ENCODE measurements around the gene CRLF3.

Gene CRLF3

GRCh38 chr17:30848021-30848420 lies 23.5 kb upstream of the CRLF3 start:
- Histone ChIP-seq H3K27ac (no peak overlapping the region), H3K9me3 (no peaks in the 10 kb centered on the region), H3K27me3 (no peaks in the 10 kb centered on the region), H3K36me3 (no peaks in the 10 kb centered on the region), H3K4me3 (ENCODE audit: low read depth in 1 of 2, low read length in 1 of 2) (no peak overlapping the region), H3K4me1 (ENCODE audit: control insufficient read depth in 1 of 2, insufficient read depth in 1 of 2, low read depth in 1 of 2, low read length in 1 of 2) (no peaks in the 10 kb centered on the region)
- TF ChIP-seq, protein P1, sequence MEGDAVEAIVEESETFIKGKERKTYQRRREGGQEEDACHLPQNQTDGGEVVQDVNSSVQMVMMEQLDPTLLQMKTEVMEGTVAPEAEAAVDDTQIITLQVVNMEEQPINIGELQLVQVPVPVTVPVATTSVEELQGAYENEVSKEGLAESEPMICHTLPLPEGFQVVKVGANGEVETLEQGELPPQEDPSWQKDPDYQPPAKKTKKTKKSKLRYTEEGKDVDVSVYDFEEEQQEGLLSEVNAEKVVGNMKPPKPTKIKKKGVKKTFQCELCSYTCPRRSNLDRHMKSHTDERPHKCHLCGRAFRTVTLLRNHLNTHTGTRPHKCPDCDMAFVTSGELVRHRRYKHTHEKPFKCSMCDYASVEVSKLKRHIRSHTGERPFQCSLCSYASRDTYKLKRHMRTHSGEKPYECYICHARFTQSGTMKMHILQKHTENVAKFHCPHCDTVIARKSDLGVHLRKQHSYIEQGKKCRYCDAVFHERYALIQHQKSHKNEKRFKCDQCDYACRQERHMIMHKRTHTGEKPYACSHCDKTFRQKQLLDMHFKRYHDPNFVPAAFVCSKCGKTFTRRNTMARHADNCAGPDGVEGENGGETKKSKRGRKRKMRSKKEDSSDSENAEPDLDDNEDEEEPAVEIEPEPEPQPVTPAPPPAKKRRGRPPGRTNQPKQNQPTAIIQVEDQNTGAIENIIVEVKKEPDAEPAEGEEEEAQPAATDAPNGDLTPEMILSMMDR (IDR thresholded peaks at IDR 0.05) = no peak

GRCh38 chr17:30840771-30841170 lies 16.3 kb upstream of the CRLF3 start:
- peak overlapping the region; percentile 57 to 61 for H3K4me3 ChIP-seq (ENCODE audit: low read depth in 1 of 2, low read length in 1 of 2)
- no peaks in the 10 kb centered on the region for H3K9me3 ChIP-seq
- peaks cover 10 to 11% of the 10 kb centered on the region in 2 experiments for H3K4me1 ChIP-seq (ENCODE audit: control insufficient read depth in 1 of 2, insufficient read depth in 1 of 2, low read depth in 1 of 2, low read length in 1 of 2)
- peak overlapping the region; percentile 87 for H3K27ac ChIP-seq
- no peaks in the 10 kb centered on the region for H3K36me3 ChIP-seq
- TF ChIP-seq, protein P1 (IDR thresholded peaks at IDR 0.05) = no peak
- H3K27me3 ChIP-seq = no peaks in the 10 kb centered on the region

DNA sequence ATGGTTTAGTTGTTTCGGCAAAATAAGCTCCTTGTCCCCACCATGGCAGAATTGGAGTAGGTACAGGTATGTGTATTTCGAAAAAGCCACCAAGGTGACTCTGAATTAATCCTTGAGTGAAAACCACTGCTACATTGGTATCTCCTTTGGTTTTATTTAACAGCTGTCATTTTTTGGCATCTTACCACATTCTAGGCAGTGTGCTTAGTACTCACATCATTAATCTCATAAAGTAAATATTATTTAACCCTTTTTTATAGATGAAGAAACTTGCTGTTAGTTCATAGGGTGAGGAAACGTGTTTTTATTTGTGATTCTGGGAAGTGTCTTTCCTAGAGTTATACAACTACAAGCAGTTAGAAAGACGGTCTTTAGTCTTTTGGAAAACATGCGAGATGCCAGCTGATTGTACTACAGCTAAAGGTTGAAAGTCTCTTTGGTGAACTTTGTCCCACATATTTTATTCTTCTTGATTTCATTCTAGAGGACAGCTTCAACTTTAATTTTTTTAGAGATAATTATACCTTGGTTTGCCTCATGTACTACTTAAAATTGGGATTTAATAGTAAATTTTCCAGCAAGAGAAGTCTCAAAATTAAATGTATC lies 13.8 kb upstream of the CRLF3 start:
- Histone ChIP-seq H3K36me3 (no peaks in the 10 kb centered on the region), H3K27ac (no peak overlapping the region), H3K4me1 (ENCODE audit: control insufficient read depth in 1 of 2, insufficient read depth in 1 of 2, low read depth in 1 of 2, low read length in 1 of 2) (peaks cover 10 to 11% of the 10 kb centered on the region in 2 experiments), H3K27me3 (no peaks in the 10 kb centered on the region), H3K9me3 (no peaks in the 10 kb centered on the region), H3K4me3 (ENCODE audit: low read depth in 1 of 2, low read length in 1 of 2) (no peak overlapping the region)
- TF ChIP-seq, protein P1 (IDR thresholded peaks at IDR 0.05) = no peak

GRCh38 chr17:30832438-30833124 lies 8.1 kb upstream of the CRLF3 start:
- Histone ChIP-seq H3K4me3 (ENCODE audit: low read depth in 1 of 2, low read length in 1 of 2) (peak overlapping the region; percentile 84 to 90), H3K36me3 (no peaks in the 10 kb centered on the region), H3K27me3 (no peaks in the 10 kb centered on the region), H3K27ac (peak overlapping the region; percentile 62), H3K9me3 (no peaks in the 10 kb centered on the region), H3K4me1 (ENCODE audit: control insufficient read depth in 1 of 2, insufficient read depth in 1 of 2, low read depth in 1 of 2, low read length in 1 of 2) (peaks cover 19% of the 10 kb centered on the region in 2 experiments)
- TF ChIP-seq, protein P1 (IDR thresholded peaks at IDR 0.05) = no peak

DNA sequence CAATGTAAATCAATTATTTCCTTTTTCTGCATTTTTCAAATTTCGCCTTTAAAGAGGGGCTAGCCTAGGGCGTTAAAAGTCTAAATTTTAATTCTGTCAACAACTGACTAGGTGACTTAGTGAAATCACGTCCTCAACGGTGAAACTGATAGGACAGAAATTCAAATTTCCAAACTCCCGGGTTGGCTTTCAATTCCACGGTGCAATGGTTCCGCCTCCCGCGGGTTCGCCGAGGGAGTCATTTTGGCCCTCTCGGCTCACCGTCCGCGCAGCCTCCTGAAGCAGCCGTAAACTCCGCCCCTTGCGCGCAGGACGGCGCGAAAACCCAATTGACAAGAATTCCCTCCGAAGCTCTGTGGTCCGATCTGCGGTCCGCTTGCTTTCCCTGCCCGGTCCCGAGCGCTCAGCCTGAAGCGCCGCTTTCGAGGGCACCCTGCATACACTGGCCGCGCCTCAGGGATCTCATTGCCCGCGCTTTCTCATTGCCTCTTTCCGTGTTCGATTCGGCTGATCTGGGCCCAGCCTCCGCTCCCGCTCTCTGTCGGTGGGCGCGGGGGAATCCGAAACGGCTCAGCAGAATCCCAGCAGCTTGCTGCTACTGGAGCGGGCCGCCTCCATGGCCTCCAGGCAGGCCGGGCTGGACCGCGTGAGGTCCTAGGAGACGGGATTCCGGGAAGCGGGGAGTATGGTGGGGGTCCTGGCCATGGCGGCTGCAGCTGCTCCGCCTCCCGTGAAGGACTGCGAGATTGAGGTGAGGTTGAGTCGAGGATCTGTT lies 7.4 kb upstream of the CRLF3 start, which contains the start of gene ATAD5:
ATAD5 (plus strand) TSS at position 304 of the 775 bp plus-strand sequence; CDS start at position 686, 382 bp downstream.
- H3K27ac ChIP-seq = peak within 1 kb of the TSS; percentile 62
- no peaks in the 10 kb centered on the region for H3K27me3 ChIP-seq
- H3K4me3 ChIP-seq (ENCODE audit: low read depth in 1 of 2, low read length in 1 of 2) = peak within 1 kb of the TSS; percentile 84 to 90
- H3K36me3 ChIP-seq = no peaks in the 10 kb centered on the region
- peaks cover 19% of the 10 kb centered on the region in 2 experiments for H3K4me1 ChIP-seq (ENCODE audit: control insufficient read depth in 1 of 2, insufficient read depth in 1 of 2, low read depth in 1 of 2, low read length in 1 of 2)
- no peaks in the 10 kb centered on the region for H3K9me3 ChIP-seq
- TF ChIP-seq, protein P1 (IDR thresholded peaks at IDR 0.05) = no peak

Measured in neutrophil (primary cell).